WI38 (cell line): Measurements from ENCODE around the gene ANAPC2.

Experiments used
- H3K4me3 ChIP-seq: 2 replicates; pipeline ENCODE4 v1.5.1; 2011; ENCODE audit warnings: low read depth, mild to moderate bottlenecking, control low read depth, low read length
- TF ChIP-seq, protein P1 (sequence below): IDR thresholded peaks from 2 replicates; pipeline ENCODE4 v1.5.1; 2012; ENCODE audit warnings: low read depth, mild to moderate bottlenecking, control low read depth, low read length

Gene ANAPC2

DNA sequence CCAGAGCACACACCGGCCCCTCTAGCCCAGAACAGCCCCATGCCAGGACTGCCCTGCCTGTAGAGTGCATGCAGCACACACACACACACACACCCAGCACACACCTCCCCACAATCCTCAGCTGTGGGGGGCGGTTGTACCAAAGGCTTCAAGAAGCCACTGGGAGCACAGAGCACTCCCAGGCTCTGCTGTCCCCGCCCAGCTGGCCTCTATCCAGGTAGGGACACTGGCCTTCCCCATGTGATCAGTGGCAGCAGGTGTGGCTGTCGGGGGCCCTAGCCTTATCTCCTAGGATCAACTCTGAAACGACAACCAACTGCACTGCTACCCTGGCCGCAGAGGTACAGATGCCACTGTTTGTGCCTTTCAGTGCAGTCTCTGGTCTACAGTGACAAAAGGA is 2.0 kb downstream of the ANAPC2 start:
- H3K4me3 ChIP-seq, result no peak overlapping the region
- TF ChIP-seq, protein P1, sequence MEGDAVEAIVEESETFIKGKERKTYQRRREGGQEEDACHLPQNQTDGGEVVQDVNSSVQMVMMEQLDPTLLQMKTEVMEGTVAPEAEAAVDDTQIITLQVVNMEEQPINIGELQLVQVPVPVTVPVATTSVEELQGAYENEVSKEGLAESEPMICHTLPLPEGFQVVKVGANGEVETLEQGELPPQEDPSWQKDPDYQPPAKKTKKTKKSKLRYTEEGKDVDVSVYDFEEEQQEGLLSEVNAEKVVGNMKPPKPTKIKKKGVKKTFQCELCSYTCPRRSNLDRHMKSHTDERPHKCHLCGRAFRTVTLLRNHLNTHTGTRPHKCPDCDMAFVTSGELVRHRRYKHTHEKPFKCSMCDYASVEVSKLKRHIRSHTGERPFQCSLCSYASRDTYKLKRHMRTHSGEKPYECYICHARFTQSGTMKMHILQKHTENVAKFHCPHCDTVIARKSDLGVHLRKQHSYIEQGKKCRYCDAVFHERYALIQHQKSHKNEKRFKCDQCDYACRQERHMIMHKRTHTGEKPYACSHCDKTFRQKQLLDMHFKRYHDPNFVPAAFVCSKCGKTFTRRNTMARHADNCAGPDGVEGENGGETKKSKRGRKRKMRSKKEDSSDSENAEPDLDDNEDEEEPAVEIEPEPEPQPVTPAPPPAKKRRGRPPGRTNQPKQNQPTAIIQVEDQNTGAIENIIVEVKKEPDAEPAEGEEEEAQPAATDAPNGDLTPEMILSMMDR, result no peak

- TF ChIP-seq, protein P1, result no peak
- H3K4me3 ChIP-seq, result no peak overlapping the region
Observed at GRCh38 chr9:137185921-137186320, 2.4 kb downstream of the ANAPC2 start.

- H3K4me3 ChIP-seq, result no peak overlapping the region
- TF ChIP-seq, protein P1, result no peak
Observed at GRCh38 chr9:137184881-137185660, 3.3 kb downstream of the ANAPC2 start.

- TF ChIP-seq, protein P1, result no peak
- no peak overlapping the region for H3K4me3 ChIP-seq
Observed at GRCh38 chr9:137183980-137184595, 4.3 kb downstream of the ANAPC2 start.

DNA sequence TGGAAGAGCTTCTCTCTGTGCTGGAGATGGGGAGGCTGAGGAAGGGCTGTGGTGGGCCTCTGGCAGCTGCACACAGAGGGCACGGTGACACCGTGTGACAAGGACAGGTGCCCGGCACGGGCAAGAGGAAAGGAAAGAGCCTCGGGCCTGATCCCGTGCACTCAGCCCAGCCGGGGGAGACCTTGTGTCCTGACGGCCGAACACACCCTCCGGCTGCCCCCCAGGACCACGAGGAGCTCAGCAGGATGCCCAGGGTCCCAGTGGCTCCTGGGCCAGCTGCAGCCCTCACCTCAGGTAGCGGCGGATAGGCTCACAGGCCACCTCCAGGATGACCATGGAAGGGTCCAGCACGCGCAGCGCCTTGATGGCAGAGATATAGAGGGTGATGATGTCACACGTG is 5.5 kb downstream of the ANAPC2 start:
- TF ChIP-seq, protein P1, result no peak
- H3K4me3 ChIP-seq, result no peak overlapping the region

GRCh38 chr9:137181680-137182079 is 6.7 kb downstream of the ANAPC2 start:
- no peak overlapping the region for H3K4me3 ChIP-seq
- TF ChIP-seq, protein P1, result no peak

DNA sequence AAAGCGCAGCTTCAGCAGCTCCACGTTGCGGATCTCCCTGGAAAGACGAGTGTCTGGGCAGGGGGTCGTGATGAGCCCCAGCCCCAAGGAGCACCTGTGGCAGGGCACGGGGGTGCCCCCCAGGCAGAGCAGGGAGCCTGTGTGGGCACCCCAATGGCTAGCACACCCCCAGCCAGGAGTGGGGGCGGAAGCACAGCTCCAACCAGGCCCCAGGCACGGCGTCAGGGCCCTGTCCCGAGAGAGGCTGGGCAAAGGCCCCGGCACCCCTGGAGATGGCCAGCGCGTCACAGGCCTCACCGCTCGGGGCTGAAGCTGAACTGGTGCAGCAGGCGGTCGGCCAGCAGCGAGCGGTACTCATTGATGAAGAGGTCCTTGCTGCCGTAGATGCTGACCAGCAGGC is 7.9 kb downstream of the ANAPC2 start:
- TF ChIP-seq, protein P1, result no peak
- no peak overlapping the region for H3K4me3 ChIP-seq
